IPS DF 4.7 (cell line): ENCODE data around the gene TASL.
"Not testable (repeated sequence)": the region's sequence is repeated elsewhere in the genome, so short reads cannot be mapped to it uniquely, and the experiment has no call there.

Experiments used
- DNase-seq: peaks from one replicate; pipeline ENCODE4 v3.0.0-alpha.2; 2013; ENCODE audit warnings: low spot score; ENCODE audit errors: extremely low read depth

Gene TASL

GRCh38 chrX:30580641-30581040, 3.1 kb upstream of the TASL start:
- no peak for DNase-seq

DNA sequence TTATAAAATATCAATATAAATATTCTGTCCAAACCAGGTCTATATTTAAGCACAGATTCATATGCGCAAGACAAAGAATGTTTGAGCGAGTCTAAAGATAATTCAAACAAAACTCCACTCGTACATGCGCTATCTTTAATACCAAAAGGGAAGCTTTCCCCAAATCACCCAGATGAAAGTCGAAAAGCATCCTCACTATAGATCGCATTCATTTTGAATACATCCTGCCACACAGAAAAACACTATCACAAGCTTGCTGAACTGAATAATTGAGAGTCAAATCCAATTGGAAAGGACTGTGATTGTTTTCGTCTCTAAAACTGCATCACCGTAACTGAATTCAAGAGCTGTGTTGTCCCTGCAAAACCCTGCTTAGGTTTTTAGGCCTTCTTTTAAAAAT, 685 bp downstream of the TASL start:
- DNase-seq: no peak

DNA sequence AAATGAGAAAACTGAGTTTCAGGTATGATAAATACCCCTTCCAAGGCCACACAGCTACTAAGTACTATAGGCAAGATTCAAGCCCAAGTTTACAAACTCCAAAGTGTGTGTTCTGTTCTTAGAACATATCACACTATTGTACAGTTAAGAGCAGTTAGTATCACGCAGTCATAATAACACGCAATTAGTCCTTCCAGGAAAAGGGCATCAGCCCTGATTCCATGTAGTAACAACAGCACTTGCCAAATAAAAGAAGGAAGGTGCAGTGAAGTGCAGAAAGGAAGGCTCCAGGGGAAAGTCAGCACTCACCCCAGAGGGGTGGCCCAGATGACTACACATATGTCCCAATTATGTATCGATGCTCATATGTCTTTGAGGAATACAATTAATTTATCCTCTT, 4.4 kb downstream of the TASL start:
- no peak for DNase-seq

DNA sequence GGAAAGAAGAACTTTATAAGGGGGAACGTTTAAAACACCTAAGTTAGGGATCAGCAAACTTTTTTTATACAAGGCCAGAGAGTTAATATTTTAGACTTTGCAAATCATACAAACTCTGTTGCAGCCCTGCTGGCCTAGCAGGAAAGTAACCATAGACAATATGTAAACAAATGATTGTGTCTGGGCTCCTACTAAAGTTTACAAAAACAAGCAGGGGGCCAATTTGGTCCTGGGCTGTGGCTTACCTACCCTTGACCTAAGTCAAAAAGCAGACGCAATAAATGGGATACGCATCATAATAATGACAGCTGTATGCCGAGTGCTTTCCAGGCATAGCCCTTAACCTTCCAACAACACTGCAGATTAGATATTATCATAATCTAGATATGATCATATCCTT, 4.9 kb downstream of the TASL start:
- DNase-seq: no peak

DNA sequence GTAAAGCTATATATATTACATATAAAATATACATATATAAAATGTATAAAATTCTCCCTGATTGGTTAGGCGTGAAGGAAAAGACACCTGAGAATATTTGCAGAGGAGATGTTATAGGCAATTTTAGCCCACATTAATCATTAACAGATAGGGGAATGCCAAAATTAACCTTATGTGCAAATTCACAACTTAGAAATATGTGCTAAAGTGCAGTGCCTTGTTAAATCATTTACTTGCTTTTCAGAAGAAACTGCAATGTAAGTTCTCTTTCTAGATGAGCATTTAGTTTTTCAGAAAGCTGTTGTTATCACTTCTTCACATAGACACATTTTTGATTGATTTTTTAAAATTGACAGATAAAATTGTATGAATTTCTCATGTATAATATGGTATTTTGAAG, 5.6 kb downstream of the TASL start:
- DNase-seq: no peak

- DNase-seq: no peak
Observed at GRCh38 chrX:30570505-30570904, 7.1 kb downstream of the TASL start.

- DNase-seq: no peak
Observed at GRCh38 chrX:30568136-30568535, 9.4 kb downstream of the TASL start.

DNA sequence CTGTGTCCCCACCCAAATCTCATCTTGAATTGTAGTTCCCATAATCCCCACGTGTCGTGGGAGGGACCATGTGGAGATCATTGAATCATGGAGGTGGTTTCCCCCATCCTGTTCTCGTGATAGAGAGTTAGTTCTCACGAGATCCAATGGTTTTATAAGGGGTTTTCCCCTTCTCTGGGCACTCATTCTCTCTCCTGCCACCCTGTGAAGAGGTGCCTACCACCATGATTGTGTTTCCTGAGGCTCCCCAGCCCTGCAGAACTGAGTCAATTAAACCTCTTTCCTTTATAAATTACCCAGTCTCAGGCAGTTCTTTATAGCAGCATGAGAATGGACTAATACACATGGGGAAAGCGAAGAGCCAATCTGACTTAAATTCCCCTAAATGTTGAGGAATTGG, 14.5 kb downstream of the TASL start:
- DNase-seq: not testable (repeated sequence)

DNA sequence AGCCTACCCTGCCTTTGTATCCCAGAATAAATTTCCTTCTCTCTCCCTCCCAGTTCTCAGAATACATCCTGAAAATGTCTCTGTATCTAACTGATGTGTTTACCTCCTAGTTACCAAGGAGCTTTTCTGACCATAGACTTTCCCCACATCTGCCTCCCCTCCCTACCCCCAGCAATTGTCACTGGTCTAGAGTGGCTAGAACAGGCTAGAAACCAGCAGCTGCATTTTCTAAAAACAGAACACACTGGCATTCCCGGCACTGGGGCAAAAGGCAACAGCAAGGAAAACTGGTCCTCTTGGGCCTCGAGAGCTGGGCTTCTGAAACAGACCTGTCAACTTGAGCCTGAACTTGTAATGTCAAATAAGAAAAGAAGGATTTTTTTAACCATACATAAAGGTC, 16.4 kb downstream of the TASL start:
- no peak for DNase-seq

GRCh38 chrX:30538271-30538670, 39.3 kb downstream of the TASL start:
- DNase-seq: no peak

DNA sequence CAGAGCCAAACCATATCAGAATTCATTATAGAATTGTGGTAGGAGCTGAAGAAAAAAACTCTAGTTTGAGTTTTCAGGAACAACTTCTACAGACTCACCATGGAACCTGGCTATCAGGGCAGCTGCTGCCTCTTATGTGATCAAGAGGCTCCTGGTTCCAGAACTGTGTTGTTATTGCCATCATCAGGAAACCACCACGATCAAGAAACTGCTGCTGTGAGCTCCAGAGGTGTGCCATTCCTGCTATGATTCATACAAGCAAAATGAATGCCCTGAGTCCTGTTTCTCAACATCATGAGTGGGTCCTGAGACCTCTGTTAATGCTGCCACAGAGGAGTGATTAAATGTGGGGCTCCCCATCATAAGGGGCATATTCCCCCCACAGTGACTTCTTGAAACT, 43.7 kb downstream of the TASL start:
- no peak for DNase-seq

DNA sequence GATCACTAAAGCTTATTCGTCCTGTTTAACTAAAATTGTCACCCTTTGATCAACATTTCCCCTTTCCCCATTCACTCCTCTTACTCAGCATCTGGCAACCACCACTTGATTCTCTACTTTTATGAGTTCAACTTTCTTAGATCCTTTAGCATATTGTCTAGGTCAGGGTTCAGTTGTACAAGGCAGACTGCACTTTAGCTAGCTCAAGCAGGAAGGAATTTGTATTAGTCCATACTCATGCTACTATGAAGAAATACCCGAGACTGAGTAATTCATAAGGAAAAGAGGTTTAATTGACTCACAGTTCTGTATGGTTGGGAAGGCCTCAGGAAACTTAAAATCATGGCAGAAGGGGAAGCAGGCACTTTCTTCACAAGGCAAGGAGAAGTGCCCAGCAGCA, 44.3 kb downstream of the TASL start:
- DNase-seq: no peak

DNA sequence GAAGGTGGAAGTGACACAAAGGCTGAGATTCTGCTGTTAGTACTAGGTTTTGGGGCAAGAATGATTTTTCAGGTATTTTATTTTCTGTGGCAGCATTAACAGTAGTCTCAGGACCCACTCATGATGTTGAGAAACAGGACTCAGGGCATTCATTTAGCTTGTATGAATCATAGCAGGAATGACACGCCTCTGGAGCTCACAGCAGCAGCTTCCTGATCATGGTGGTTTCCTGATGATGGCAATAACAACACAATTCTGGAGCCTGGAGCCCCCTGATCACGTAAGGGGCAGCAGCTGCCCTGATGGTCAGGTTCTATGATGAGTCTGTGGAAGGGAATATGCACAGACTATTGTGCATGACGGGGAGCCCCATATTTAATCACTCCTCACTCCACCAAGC, 47.0 kb downstream of the TASL start:
- DNase-seq: no peak

DNA sequence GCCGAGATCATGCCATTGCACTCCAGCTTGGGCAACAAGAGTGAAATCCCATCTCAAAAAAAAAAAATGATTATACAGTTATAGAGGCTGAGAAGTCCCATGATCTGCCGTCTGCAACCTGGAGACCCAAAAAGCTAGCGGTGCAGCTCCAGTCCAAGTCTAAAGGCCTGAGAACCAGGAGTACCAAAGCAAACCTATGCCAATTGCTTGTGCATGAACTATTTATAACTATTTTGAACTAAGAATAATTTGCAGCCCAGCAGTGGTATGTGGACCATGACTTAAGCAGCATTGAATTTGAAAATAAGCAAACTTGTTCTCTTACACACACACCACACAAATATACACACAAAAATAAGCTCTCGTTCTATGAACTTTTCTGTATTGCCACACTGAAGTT, 51.8 kb downstream of the TASL start:
- DNase-seq: no peak

DNA sequence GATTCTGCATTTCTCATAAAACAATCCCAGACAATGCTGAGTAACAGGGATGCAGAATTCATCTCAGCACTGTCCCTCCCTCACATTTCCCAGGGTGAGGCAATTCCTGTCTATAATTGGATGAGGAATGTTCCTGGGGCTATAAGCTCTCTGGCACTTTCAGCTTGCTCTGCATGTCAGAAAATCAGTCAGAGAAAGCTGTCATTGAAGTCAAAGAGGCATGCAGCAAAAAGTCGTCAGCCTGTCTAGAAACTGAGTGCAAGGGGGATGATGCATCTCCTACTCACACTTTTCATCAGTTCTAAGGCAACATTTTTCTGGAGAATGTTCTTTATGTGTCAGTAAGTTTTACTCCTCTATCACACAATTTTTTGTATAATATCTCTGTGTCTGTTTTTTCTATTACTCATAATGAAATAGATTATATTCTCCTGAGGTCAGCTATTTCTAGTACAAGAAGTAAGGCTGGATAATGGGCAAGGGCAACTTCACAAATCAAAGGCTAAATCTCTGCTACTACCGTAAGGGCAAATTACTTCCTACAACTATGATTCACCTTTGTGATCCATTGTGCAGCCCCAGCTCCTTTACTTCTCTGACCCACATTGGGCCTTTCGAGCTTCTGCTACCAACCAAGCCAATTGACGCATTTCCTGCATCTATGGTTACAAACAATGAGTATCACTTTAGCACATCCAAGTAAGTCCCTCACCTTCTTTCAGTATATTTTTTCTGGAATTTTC, 56.0 kb downstream of the TASL start:
- no peak for DNase-seq

DNA sequence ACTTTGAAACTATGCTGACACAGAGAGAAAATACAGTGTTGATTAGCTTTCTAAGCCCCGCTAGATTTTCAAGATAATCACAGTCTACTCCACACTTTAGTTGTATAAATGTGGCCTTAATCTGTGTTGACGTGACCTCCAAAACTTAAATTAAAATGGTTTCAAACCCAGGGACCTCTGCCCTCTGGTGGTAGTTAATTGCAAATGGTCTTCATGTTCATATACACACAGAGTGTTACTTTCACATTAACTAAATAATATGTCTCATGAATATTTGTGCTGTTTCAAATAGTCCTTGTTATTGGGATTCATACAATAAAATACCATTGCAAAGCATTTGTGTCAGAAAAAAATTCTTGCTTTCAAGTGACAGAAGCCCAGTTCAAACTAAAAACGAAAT, 64.3 kb downstream of the TASL start:
- no peak for DNase-seq
